ENCODE measurements around the gene GRAP2.
"Not testable (repeated sequence)": the region's sequence is repeated elsewhere in the genome, so short reads cannot be mapped to it uniquely, and the experiment has no call there.

Gene GRAP2

GRCh38 chr22:39970742-39971141 lies 69.9 kb downstream of the GRAP2 start:
- no peak for DNase-seq

GRCh38 chr22:39972641-39973040 lies 71.8 kb downstream of the GRAP2 start:
- DNase-seq = no peak

GRCh38 chr22:39973656-39974055 lies 72.8 kb downstream of the GRAP2 start:
- no peak for DNase-seq

- no peak for DNase-seq
Measured at GRCh38 chr22:39974065-39974464, 73.2 kb downstream of the GRAP2 start.

GRCh38 chr22:39979048-39979447 lies 78.2 kb downstream of the GRAP2 start:
- DNase-seq = no peak

GRCh38 chr22:39979458-39979857 lies 78.6 kb downstream of the GRAP2 start:
- DNase-seq = no peak

GRCh38 chr22:39980596-39980995 lies 79.7 kb downstream of the GRAP2 start:
- DNase-seq = no peak

GRCh38 chr22:39983346-39983745 lies 82.5 kb downstream of the GRAP2 start:
- no peak for DNase-seq

GRCh38 chr22:39984006-39984405 lies 83.1 kb downstream of the GRAP2 start:
- no peak for DNase-seq

GRCh38 chr22:39984746-39985145 lies 83.9 kb downstream of the GRAP2 start:
- no peak for DNase-seq

- DNase-seq = no peak
Measured at GRCh38 chr22:39985383-39986035, 84.6 kb downstream of the GRAP2 start.

- no peak for DNase-seq
Measured at GRCh38 chr22:39988386-39989114, 87.7 kb downstream of the GRAP2 start.

- no peak for DNase-seq
Measured at GRCh38 chr22:39989633-39990032, 88.7 kb downstream of the GRAP2 start.

GRCh38 chr22:39990686-39991085 lies 89.8 kb downstream of the GRAP2 start:
- DNase-seq = no peak

GRCh38 chr22:39991159-39991860 lies 90.4 kb downstream of the GRAP2 start:
- DNase-seq = no peak

GRCh38 chr22:39992088-39992826 lies 91.4 kb downstream of the GRAP2 start:
- no peak for DNase-seq

- DNase-seq = not testable (repeated sequence)
Measured at GRCh38 chr22:39992894-39993293, 92.0 kb downstream of the GRAP2 start.

- peak; percentile 44 to 60 for DNase-seq
Measured at GRCh38 chr22:39994041-39994565, 93.2 kb downstream of the GRAP2 start.

GRCh38 chr22:39994566-39995392 lies 93.9 kb downstream of the GRAP2 start, which contains the start of gene FAM83F:
TSS of gene FAM83F (plus strand) at chr22:39994954. CDS start at chr22:39995043, 89 bp downstream.
- DNase-seq = peak; percentile 39 to 57

- DNase-seq = no peak
Measured at GRCh38 chr22:39995393-39996252, 94.7 kb downstream of the GRAP2 start.

- DNase-seq = no peak
Measured at GRCh38 chr22:39996732-39997131, 95.8 kb downstream of the GRAP2 start.
